LNCaP clone FGC (cell line): ENCODE measurements around the gene AGPAT3.
"Not testable (repeated sequence)": the region's sequence is repeated elsewhere in the genome, so short reads cannot be mapped to it uniquely, and the experiment has no call there.

Experiments used
- DNase-seq: peaks from one replicate; pipeline ENCODE4 v3.0.0-alpha.2; 2011; ENCODE audit warnings: low read depth
- H3K4me3 ChIP-seq: 2 replicates; pipeline ENCODE4 v1.5.1; 2011; ENCODE audit warnings: mild to moderate bottlenecking, low read depth, low read length, control low read depth
- CTCF ChIP-seq: IDR thresholded peaks from 2 replicates; pipeline ENCODE4 v1.5.1; 2012; ENCODE audit warnings: mild to moderate bottlenecking; ENCODE audit not compliant: control insufficient read depth, insufficient read depth; ENCODE audit errors: extremely low read depth

The AGPAT3 gene

DNA sequence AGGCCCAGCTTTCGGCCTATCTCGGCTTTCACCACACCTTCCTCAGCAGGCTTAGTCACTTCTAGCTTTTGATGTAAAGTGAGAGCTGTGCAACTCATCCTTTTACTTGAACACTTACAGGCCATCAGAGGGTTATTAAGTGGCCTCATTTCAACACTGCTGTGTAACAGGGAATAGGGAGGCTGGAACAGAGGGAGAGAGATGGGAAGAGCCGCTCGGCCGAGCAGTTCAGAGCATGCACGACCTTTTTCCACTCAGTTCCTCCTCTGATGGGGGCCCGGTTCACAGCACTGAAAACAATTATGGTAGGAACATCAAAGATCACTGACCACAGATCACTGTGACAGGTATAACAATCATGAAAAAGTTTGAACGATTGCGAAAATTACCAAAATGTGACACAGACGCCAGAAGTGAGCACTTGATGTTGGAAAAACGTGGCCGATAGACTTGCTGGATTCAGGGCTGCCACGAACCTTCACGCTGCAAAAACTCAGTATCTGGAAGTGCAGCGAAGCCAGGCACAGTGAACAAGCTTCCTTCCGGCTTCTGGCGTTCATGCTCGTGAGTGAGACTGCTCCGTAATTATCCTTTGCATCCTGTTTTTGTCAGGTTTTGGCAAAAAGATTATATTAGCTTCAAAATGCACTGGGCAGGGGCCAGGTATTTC lies 28.6 kb downstream of the AGPAT3 start:
- no peak for DNase-seq
- no peak overlapping the region for H3K4me3 ChIP-seq
- no peak for TF ChIP-seq CTCF

DNA sequence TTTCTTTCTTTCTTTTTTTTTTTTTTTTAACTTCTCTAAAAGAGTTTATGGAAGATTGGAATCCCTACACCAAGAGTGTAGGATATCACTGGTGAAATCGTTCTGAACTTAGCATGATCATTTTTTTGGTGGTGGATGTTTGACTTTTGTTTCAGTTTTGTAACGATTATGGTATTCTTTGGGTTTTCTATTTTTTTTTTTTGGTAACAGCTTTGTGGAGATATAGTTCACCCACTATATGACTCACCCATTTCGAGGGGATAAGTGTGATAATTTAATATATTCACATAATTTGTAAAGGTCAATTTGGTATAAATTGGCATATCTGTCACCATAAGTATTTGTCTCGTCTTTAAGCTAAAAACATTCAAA lies 29.2 kb downstream of the AGPAT3 start:
- no peak for DNase-seq
- H3K4me3 ChIP-seq = no peak overlapping the region
- no peak for TF ChIP-seq CTCF

DNA sequence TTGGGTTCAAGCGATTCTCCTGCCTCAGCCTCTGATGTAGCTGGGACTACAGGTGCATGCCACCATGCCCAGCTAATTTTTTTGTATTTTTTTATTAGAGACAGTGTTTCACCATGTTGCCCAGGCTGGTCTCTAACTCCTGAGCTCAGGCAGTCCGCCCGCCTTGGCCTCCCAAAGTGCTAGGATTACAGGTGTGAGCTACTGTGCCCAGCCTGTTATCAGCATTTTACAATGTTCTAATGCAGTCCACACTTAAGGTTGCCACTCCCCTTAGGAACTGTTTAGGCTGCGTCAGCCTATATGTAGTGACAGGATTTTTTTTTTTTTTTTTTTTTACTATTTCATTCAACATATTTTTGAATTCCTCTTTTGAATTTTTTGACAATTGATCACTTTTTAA lies 30.2 kb downstream of the AGPAT3 start:
- TF ChIP-seq CTCF = no peak
- no peak overlapping the region for H3K4me3 ChIP-seq
- DNase-seq = no peak

DNA sequence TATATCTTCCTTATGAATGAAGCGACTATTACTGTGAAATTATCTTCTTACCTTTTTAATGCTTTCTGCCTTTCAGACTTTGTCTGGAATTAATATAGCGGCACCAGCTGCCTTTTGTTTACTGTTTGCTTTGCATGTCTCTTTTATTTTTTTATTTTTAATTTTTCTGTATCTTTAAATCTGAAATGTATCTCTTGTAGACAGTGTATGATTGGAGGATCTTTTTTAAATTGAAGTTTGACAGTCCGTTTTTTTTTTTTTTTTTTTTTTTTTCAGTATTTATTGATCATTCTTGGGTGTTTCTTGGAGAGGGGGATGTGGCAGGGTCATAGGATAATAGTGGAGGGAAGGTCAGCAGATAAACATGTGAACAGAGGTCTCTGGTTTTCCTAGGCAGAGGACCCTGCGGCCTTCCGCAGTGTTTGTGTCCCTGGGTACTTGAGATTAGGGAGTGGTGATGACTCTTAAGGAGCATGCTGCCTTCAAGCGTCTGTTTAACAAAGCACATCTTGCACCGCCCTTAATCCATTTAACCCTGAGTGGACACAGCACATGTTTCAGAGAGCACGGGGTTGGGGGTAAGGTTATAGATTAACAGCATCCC lies 31.8 kb downstream of the AGPAT3 start:
- H3K4me3 ChIP-seq, DNase-seq: not testable (repeated sequence)

- TF ChIP-seq CTCF = no peak
- no peak overlapping the region for H3K4me3 ChIP-seq
- no peak for DNase-seq
Measured at GRCh38 chr21:43899307-43900077, 34.5 kb downstream of the AGPAT3 start.

DNA sequence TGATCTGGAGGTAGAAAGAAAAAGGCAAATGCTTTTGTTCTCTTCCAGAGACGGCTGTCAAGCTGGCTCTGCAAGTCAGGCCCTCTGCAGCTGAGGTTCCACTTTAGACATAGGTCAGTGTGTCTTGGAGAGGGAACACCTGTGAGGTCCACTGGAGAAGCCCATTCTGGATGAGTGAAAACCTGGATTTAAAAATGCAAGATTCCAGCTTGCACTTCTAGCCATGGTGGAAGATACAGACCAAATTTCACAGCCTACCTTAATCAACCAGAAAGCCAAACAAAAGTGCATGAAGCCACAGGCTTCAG lies 35.0 kb downstream of the AGPAT3 start:
- DNase-seq = no peak
- TF ChIP-seq CTCF = no peak
- H3K4me3 ChIP-seq = no peak overlapping the region

GRCh38 chr21:43900690-43901089 lies 35.7 kb downstream of the AGPAT3 start:
- no peak overlapping the region for H3K4me3 ChIP-seq
- no peak for TF ChIP-seq CTCF

More at GRCh38 chr21:43900690-43901089, 35.7 kb downstream of the AGPAT3 start:
- no peak for DNase-seq
